22Rv1 (cell line): ENCODE results near the gene THSD4.

Source experiments
- ZFX ChIP-seq: fragments of 450-650 bp; IDR thresholded peaks from 2 replicates; pipeline ENCODE4 v1.6.1; 2017; ENCODE audit warnings: antibody characterized with exemption, borderline replicate concordance
- TF ChIP-seq, protein P1 (sequence below): fragments of 450-650 bp; IDR thresholded peaks from 2 replicates; pipeline ENCODE4 v1.5.1; 2017; ENCODE audit warnings: mild to moderate bottlenecking

GRCh38 chr15:71789616-71790015, 674.3 kb downstream of the THSD4 start:
- TF ChIP-seq, protein P1, sequence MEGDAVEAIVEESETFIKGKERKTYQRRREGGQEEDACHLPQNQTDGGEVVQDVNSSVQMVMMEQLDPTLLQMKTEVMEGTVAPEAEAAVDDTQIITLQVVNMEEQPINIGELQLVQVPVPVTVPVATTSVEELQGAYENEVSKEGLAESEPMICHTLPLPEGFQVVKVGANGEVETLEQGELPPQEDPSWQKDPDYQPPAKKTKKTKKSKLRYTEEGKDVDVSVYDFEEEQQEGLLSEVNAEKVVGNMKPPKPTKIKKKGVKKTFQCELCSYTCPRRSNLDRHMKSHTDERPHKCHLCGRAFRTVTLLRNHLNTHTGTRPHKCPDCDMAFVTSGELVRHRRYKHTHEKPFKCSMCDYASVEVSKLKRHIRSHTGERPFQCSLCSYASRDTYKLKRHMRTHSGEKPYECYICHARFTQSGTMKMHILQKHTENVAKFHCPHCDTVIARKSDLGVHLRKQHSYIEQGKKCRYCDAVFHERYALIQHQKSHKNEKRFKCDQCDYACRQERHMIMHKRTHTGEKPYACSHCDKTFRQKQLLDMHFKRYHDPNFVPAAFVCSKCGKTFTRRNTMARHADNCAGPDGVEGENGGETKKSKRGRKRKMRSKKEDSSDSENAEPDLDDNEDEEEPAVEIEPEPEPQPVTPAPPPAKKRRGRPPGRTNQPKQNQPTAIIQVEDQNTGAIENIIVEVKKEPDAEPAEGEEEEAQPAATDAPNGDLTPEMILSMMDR = no peak
- no peak for TF ChIP-seq ZFX
